H1 (cell line): ENCODE data around the gene TOMM6. TPM values are rescaled to one million over a fixed set of nuclear protein-coding genes. Genes with fewer than 3 reads are reported as not detected.

Experiments
- CTCF ChIA-PET: fragments of 300-600 bp; sonication (Branson Sonifier 250); formaldehyde crosslinking; loops from one replicate; lab custom pipeline; 2021; ENCODE audit not compliant: partially characterized antibody; lab: Charles Lee
- POLR2A ChIA-PET: fragments of 300-600 bp; sonication (Branson Sonifier 250); formaldehyde crosslinking; loops from one replicate; lab custom pipeline; 2021; ENCODE audit warnings: inconsistent platforms; ENCODE audit not compliant: partially characterized antibody; lab: Charles Lee
- DNase-seq, 2 experiments: peaks; one replicate each; pipeline versions ENCODE4 v3.0.0 to v3.0.0-alpha.2; 2010 to 2022; ENCODE audit warnings: low spot score in 2 of 2, low read depth in 1 of 2, mixed read lengths in 1 of 2
- FAIRE-seq: peaks from 2 replicates; lab custom pipeline; 2011; peaks lifted over from hg19 to GRCh38; lab: Jason Lieb, UNC
- H2AFZ ChIP-seq: 2 replicates; pipeline ENCODE4 v1.8.1; 2012; ENCODE audit warnings: low read length, inconsistent platforms
- H2AK5ac ChIP-seq: 2 replicates; pipeline ENCODE4 v1.6.1; 2013; ENCODE audit warnings: low read depth, low read length
- H2BK120ac ChIP-seq: replicated peaks from 2 replicates; pipeline ENCODE3; 2013; ENCODE audit warnings: low read depth, low read length, inconsistent platforms
- H2BK12ac ChIP-seq: 2 replicates; pipeline ENCODE4 v1.6.1; 2013; ENCODE audit warnings: low read depth, low read length
- H2BK15ac ChIP-seq: 2 replicates; pipeline ENCODE4 v1.6.1; 2013; ENCODE audit warnings: low read length
- H2BK20ac ChIP-seq: 2 replicates; pipeline ENCODE4 v1.6.1; 2013; ENCODE audit warnings: low read length
- H2BK5ac ChIP-seq: 2 replicates; pipeline ENCODE4 v1.6.1; 2013; ENCODE audit warnings: low read depth, low read length
- H3K14ac ChIP-seq: 2 replicates; pipeline ENCODE4 v1.6.1; 2013; ENCODE audit warnings: inconsistent platforms; ENCODE audit not compliant: insufficient read length
- H3K18ac ChIP-seq: 2 replicates; pipeline ENCODE4 v1.6.1; 2013; ENCODE audit warnings: low read length; ENCODE audit errors: extremely low read depth
- H3K23ac ChIP-seq: 2 replicates; pipeline ENCODE4 v1.6.1; 2013; ENCODE audit warnings: inconsistent platforms; ENCODE audit not compliant: insufficient read length
- H3K23me2 ChIP-seq: 2 replicates; pipeline ENCODE4 v1.6.1; 2013; ENCODE audit warnings: low read depth, low read length
- H3K27ac ChIP-seq: 2 replicates; pipeline ENCODE4 v1.6.1; 2011; ENCODE audit warnings: low read depth, low read length, inconsistent platforms
- H3K27me3 ChIP-seq, 4 experiments: replicated peaks in 1 of 4; 1 replicate in 1 of 4; 2 replicates in 3 of 4; pipeline versions ENCODE4 v1.6.1 to v1.8.1; 2011 to 2013; ENCODE audit warnings: low read length in 3 of 4, mild to moderate bottlenecking in 3 of 4, inconsistent platforms in 2 of 4, mixed read lengths in 2 of 4, moderate library complexity in 1 of 4; ENCODE audit not compliant: control insufficient read depth in 3 of 4, insufficient read depth in 3 of 4; ENCODE audit errors: extremely low read depth in 1 of 4
- H3K36me3 ChIP-seq, 4 experiments: 2 replicates each; pipeline versions ENCODE4 v1.6.1 to v1.8.1; 2011 to 2013; ENCODE audit warnings: mild to moderate bottlenecking in 4 of 4, low read length in 3 of 4, moderate library complexity in 2 of 4, control low read depth in 1 of 4, inconsistent platforms in 1 of 4; ENCODE audit not compliant: insufficient read depth in 4 of 4, control insufficient read depth in 2 of 4
- H3K4ac ChIP-seq: replicated peaks from 2 replicates; pipeline ENCODE3; 2013; ENCODE audit warnings: low read length, low read depth, mixed read lengths, inconsistent platforms; ENCODE audit not compliant: insufficient read length
- H3K4me1 ChIP-seq, 4 experiments: replicated peaks in 1 of 4; 1 replicate in 1 of 4; 2 replicates in 3 of 4; pipeline versions ENCODE4 v1.6.1 to v1.8.1; 2011 to 2013; ENCODE audit warnings: low read length in 3 of 4, inconsistent platforms in 2 of 4, mixed read lengths in 1 of 4; ENCODE audit not compliant: insufficient read depth in 4 of 4, control insufficient read depth in 3 of 4
- H3K4me2 ChIP-seq, 2 experiments: 2 replicates each; pipeline versions ENCODE4 v1.6.1 to v1.8.1; 2011 to 2013; ENCODE audit warnings: low read depth in 2 of 2, low read length in 2 of 2, control low read depth in 1 of 2, inconsistent platforms in 1 of 2, mild to moderate bottlenecking in 1 of 2; ENCODE audit not compliant: insufficient read depth in 1 of 2
- H3K4me3 ChIP-seq, 4 experiments: fragments of 200-600, 300-600 bp in 1 of 4; sonication (generic), shearing (Covaris generic), sonication (Bioruptor Twin) in 1 of 4; 2 replicates each; pipeline versions ENCODE4 v1.5.1 to v1.8.1; 2011 to 2016; ENCODE audit warnings: low read length in 4 of 4, low read depth in 3 of 4, control low read depth in 2 of 4, inconsistent platforms in 2 of 4, mild to moderate bottlenecking in 2 of 4, mixed read lengths in 1 of 4, moderate library complexity in 1 of 4; ENCODE audit not compliant: insufficient read depth in 2 of 4; ENCODE audit errors: extremely low read depth in 1 of 4
- H3K56ac ChIP-seq: replicated peaks from 2 replicates; pipeline ENCODE3; 2013; ENCODE audit warnings: low read depth, mild to moderate bottlenecking, mixed read lengths, low read length, inconsistent platforms; ENCODE audit not compliant: insufficient read length
- H3K79me1 ChIP-seq: 2 replicates; pipeline ENCODE4 v1.6.1; 2013; ENCODE audit warnings: low read depth, low read length, control low read depth
- H3K79me2 ChIP-seq, 2 experiments: 2 replicates each; pipeline versions ENCODE4 v1.6.1 to v1.8.1; 2012 to 2013; ENCODE audit warnings: low read length in 2 of 2, mild to moderate bottlenecking in 2 of 2, inconsistent platforms in 1 of 2; ENCODE audit not compliant: insufficient read depth in 2 of 2, control insufficient read depth in 1 of 2
- H3K9ac ChIP-seq, 4 experiments: replicated peaks in 1 of 4; 1 replicate in 1 of 4; 2 replicates in 3 of 4; pipeline versions ENCODE4 v1.6.1 to v1.8.1; 2011 to 2013; ENCODE audit warnings: low read depth in 3 of 4, low read length in 3 of 4, control low read depth in 2 of 4, mild to moderate bottlenecking in 2 of 4, moderate library complexity in 2 of 4, inconsistent platforms in 1 of 4; ENCODE audit errors: extremely low read depth in 1 of 4
- H3K9me3 ChIP-seq, 2 experiments: 2 replicates each; pipeline versions ENCODE4 v1.6.1 to v1.8.1; 2012 to 2013; ENCODE audit warnings: mild to moderate bottlenecking in 2 of 2, moderate library complexity in 2 of 2, control low read depth in 1 of 2, inconsistent platforms in 1 of 2, low read depth in 1 of 2, low read length in 1 of 2, mixed read lengths in 1 of 2; ENCODE audit not compliant: insufficient read depth in 2 of 2
- H4K20me1 ChIP-seq, 2 experiments: replicated peaks in 1 of 2; 2 replicates each; pipeline versions ENCODE3 to v1.8.1; 2011 to 2013; ENCODE audit warnings: inconsistent platforms in 2 of 2, low read length in 2 of 2, mild to moderate bottlenecking in 1 of 2; ENCODE audit not compliant: insufficient read depth in 2 of 2, control insufficient read depth in 1 of 2
- H4K5ac ChIP-seq: 2 replicates; pipeline ENCODE4 v1.6.1; 2013; ENCODE audit warnings: low read length, low read depth, mixed read lengths, inconsistent platforms; ENCODE audit not compliant: insufficient read length
- H4K8ac ChIP-seq: 2 replicates; pipeline ENCODE4 v1.8.0; 2013; ENCODE audit warnings: mild to moderate bottlenecking, moderate library complexity, low read length, inconsistent platforms; ENCODE audit not compliant: insufficient read depth; ENCODE audit errors: extremely low read depth
- H4K91ac ChIP-seq: replicated peaks from 2 replicates; pipeline ENCODE3; 2013; ENCODE audit warnings: low read length, mixed read lengths, inconsistent platforms; ENCODE audit not compliant: insufficient read length
- CEBPB ChIP-seq: IDR thresholded peaks from 2 replicates; pipeline ENCODE4 v1.6.1; 2012; ENCODE audit warnings: low read depth, low read length
- KDM4A ChIP-seq: IDR thresholded peaks from one replicate; pipeline ENCODE4 v1.7.1; 2012; ENCODE audit warnings: low read depth, mild to moderate bottlenecking, moderate library complexity, low read length, inconsistent platforms; ENCODE audit not compliant: severe bottlenecking
- WGBS, 2 experiments: shearing (Covaris generic) in 1 of 2; methylation state at CpG; one replicate each; pipeline versions ENCODE4 v1.1.6 to v1.1.7; 2013 to 2015; ENCODE audit warnings: low lambda C conversion rate in 2 of 2, mixed read lengths in 2 of 2, inconsistent platforms in 1 of 2, low coverage in 1 of 2, missing lambda C conversion rate in 1 of 2; ENCODE audit not compliant: insufficient replicate concordance in 2 of 2, insufficient coverage in 1 of 2, insufficient read length in 1 of 2; ENCODE audit errors: extremely low coverage in 1 of 2, missing lambda C conversion rate in 1 of 2; 5-methylcytosine and 5-hydroxymethylcytosine counted together
- polyA plus RNA-seq, 7 experiments: library from polyadenylated mRNA; depleted of rRNA in 3 of 7; stranded (reverse) in 5 of 7; unstranded in 2 of 7; fragments of >200 nt in 5 of 7; fragments of 200-250 nt in 2 of 7; gene quantifications; 1 replicate in 5 of 7; 2 replicates in 1 of 7; 4 replicates in 1 of 7; pipeline versions ENCODE4 v1.2.1 to v1.2.3, GENCODE V29; 2011 to 2013; ENCODE audit warnings: missing spikeins in 2 of 7, mixed read lengths in 2 of 7
- total RNA-seq: library from RNA; stranded (reverse); fragmentation: NEBNext Ultra II Directional; extraction: Animal tissue kit (Norgen Biotek cat#: 25700); gene quantifications from 2 replicates; pipeline ENCODE4 v1.2.1, GENCODE V29; 2021

The TOMM6 gene
- total and polyA plus RNA-seq, 2 of the 8 experiments (the other 6 are each of a cell fraction or from before 2014, with no cell fraction given): 228 to 560 TPM

DNA sequence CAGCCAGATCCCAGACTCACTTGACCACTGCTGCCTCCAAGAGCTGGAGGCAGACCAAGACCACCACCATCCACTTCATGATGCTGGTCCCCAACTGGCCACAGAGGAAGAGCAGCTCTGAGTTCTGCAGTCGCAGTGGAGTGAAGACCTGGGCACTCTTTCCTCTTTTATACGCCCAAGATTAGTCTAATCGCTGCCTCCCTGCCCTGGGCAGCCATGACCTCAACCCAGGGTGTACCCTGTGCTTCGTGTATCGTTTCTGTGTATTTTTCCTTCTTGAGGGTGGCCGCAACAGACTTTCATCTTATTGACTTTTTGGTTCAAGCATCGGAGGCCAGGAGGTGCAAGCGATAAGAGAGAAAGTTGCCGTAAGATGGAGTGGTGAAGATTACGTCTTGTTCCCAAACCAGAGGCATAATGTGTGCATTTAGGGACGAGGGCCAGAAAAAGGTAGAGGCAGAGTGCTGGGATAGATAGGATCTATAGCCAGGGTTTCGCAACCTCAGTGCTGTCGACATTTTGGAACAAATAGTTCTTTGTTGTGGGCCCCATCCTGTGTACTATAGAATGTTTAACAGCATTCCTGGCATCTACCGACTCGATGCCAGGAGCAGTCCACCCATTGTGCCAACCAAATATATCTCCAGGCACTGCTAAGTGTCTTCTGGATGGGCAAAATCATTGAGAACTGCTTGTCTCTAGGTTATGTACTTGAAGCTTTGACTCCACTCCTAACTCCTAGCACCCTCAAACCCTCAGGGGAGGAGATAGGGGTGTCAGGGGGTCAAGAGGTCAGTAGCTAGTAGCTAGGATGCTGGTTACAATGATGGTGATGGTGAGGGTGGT lies 40.0 kb upstream of the TOMM6 start, which contains the start of gene PGC:
TSS of gene PGC (minus strand) at position 142 of the 846 bp plus-strand sequence. CDS start at position 79, 63 bp downstream.
- Histone ChIP-seq H3K18ac (no peak within 1 kb of the TSS), H3K23me2 (no peaks in the 10 kb centered on the region), H4K91ac (no peak within 1 kb of the TSS), H3K4me3 (no peak within 1 kb of the TSS), H2BK20ac (no peak within 1 kb of the TSS), H3K4ac (no peak within 1 kb of the TSS), H3K27ac (no peak within 1 kb of the TSS), H3K14ac (no peak within 1 kb of the TSS), H3K79me2 (no peaks in the 10 kb centered on the region), H2AK5ac (no peak within 1 kb of the TSS), H2BK5ac (no peak within 1 kb of the TSS), H2AFZ (no peak within 1 kb of the TSS), H3K4me2 (no peak within 1 kb of the TSS), H3K27me3 (no peaks in the 10 kb centered on the region), H3K9me3 (no peaks in the 10 kb centered on the region), H3K4me1 (peaks cover 0 to 3% (median 0%) of the 10 kb centered on the region in 4 experiments; a peak in 2 of 7 replicates), H4K20me1 (no peaks in the 10 kb centered on the region), H4K5ac (no peak within 1 kb of the TSS)
- FAIRE-seq: no peak
- DNase-seq: no peak
- TF ChIP-seq KDM4A (no peak), CEBPB (peak; percentile 39; the same call in 1 of the 2 replicates)
- TF ChIP-seq, all 59 proteins: peak for 1
- no peaks in the 10 kb centered on the region for H3K36me3 ChIP-seq
- no peak within 1 kb of the TSS for H3K23ac ChIP-seq
- H2BK12ac ChIP-seq: no peak within 1 kb of the TSS
- POLR2A ChIA-PET: no interaction called here
- CTCF ChIA-PET: interaction anchor here (1.0 to 4.4 kb wide), 5 partner anchors 9 to 42 kb away, joined by 3 to 21 read pairs (median 3); no protein-coding TSS in a partner anchor
- H4K8ac ChIP-seq: no peak within 1 kb of the TSS; the same call in 1 of the 2 replicates
- no peak within 1 kb of the TSS for H2BK120ac ChIP-seq
- no peaks in the 10 kb centered on the region for H3K79me1 ChIP-seq
- no peak within 1 kb of the TSS for H2BK15ac ChIP-seq
- 93% methylated on average over 15 of the region's 15 CpGs; no CpG with 5 or more reads in 1 of the 2 experiments for WGBS, 2 experiments
- H3K56ac ChIP-seq: no peak within 1 kb of the TSS
- no peak within 1 kb of the TSS for H3K9ac ChIP-seq
